Astrocyte of the cerebellum (primary cell): ENCODE results near the gene GMDS.
A peak's percentile ranks its signal among the peaks of the same experiment; 100 is the strongest.

Experiments used
- DNase-seq: peaks from one replicate; pipeline ENCODE4 v3.0.0-alpha.2; 2011; ENCODE audit warnings: low read depth
- H3K4me3 ChIP-seq: 2 replicates; pipeline ENCODE4 v1.5.1; 2011; ENCODE audit warnings: mild to moderate bottlenecking, low read depth, low read length, moderate library complexity
- in situ Hi-C: cut with HindIII; loops from 2 replicates; pipeline ENCODE4 v1.10.0; 2017; ENCODE audit warnings: low sequenced_read_pairs
- TF ChIP-seq, protein P1 (sequence below): IDR thresholded peaks from 2 replicates; pipeline ENCODE4 v1.5.1; 2012; ENCODE audit warnings: low read length, low read depth, moderate library complexity, mild to moderate bottlenecking; ENCODE audit errors: missing control alignments

Gene GMDS

DNA sequence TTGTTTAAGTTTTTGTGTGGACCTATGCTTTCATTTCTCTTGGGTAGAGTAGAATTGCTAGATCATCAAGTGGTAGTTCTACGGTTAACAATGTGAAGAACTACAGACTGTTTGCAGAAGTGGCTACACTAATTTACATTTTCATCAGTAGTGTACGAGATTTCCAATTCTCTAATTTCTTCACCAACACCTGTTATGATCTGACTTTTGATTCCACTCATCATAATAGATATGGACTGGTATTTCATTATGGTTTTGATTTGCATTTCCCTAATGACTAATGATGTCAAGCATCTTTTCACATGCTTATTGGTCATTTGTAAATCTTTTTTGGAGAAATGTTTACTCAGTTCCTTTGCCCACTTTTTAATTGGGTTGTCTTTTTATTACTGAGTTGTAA lies 244.4 kb downstream of the GMDS start:
- in situ Hi-C loops, result no loop called here
- no peak overlapping the region for H3K4me3 ChIP-seq
- DNase-seq, result no peak
- TF ChIP-seq, protein P1, sequence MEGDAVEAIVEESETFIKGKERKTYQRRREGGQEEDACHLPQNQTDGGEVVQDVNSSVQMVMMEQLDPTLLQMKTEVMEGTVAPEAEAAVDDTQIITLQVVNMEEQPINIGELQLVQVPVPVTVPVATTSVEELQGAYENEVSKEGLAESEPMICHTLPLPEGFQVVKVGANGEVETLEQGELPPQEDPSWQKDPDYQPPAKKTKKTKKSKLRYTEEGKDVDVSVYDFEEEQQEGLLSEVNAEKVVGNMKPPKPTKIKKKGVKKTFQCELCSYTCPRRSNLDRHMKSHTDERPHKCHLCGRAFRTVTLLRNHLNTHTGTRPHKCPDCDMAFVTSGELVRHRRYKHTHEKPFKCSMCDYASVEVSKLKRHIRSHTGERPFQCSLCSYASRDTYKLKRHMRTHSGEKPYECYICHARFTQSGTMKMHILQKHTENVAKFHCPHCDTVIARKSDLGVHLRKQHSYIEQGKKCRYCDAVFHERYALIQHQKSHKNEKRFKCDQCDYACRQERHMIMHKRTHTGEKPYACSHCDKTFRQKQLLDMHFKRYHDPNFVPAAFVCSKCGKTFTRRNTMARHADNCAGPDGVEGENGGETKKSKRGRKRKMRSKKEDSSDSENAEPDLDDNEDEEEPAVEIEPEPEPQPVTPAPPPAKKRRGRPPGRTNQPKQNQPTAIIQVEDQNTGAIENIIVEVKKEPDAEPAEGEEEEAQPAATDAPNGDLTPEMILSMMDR, result no peak

GRCh38 chr6:1997702-1998101 lies 247.7 kb downstream of the GMDS start:
- no peak overlapping the region for H3K4me3 ChIP-seq
- no peak for DNase-seq
- in situ Hi-C loops, result no loop called here
- TF ChIP-seq, protein P1, result no peak

GRCh38 chr6:1995636-1996035 lies 249.8 kb downstream of the GMDS start:
- H3K4me3 ChIP-seq, result no peak overlapping the region
- DNase-seq, result peak; percentile 35
- in situ Hi-C loops, result no loop called here
- TF ChIP-seq, protein P1, result no peak

DNA sequence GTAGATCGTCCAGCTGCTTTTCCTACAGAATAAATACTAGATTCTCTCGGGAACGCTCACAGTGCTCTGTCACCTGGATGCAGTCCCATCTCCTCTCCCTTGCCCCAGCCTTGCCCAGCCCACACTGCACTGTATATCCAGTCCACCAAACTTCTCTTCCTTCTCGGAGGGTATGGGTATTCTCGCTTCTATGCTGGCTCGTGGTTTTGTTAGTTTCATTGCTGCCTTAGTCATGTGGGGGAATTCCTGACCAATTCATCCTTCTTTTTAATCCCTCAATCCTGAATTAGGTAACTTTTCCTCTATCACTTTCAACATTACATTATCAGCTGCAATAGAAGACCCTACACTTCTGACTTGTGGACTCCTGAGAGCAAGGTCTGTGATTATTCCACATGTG lies 252.4 kb downstream of the GMDS start:
- H3K4me3 ChIP-seq, result no peak overlapping the region
- in situ Hi-C loops, result no loop called here
- no peak for DNase-seq
- TF ChIP-seq, protein P1, result no peak

DNA sequence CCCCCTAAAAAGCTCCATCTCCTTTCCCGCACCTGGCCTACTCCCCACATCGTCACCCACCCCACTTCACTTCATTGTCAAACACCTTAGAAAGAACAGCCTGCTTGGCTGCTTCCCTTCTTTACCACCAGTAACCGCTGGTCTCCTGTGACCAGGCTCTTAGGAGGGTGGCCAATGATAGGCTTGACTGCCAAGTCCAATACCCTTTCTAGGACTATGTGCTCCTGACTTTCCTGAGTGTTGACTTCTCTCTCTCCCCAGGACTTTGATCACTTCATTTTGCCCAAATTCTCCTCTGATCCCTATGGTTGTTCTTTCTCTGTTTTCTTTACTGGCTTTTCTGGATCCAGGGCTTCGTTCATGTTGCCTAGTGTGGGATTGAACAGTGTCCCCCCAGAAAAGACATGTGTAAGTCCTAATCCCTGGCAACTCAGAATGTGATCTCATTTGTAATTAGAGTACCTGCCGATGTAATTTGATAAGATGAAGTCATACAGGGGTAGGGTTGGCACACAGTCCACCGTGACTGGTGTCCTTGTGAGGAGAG lies 254.0 kb downstream of the GMDS start:
- in situ Hi-C loops, result no loop called here
- TF ChIP-seq, protein P1, result no peak
- no peak overlapping the region for H3K4me3 ChIP-seq
- DNase-seq, result no peak

- no peak overlapping the region for H3K4me3 ChIP-seq
- in situ Hi-C loops, result no loop called here
- DNase-seq, result no peak
- TF ChIP-seq, protein P1, result no peak
Measured at GRCh38 chr6:1988843-1989242, 256.6 kb downstream of the GMDS start.
